ELF-1 (cell line): ENCODE results near the gene AXL.

Experiments
- DNase-seq: peaks from one replicate; pipeline ENCODE4 v3.0.0-alpha.2; 2016; ENCODE audit warnings: low read depth, low spot score

AXL gene

GRCh38 chr19:41235480-41235879 lies 16.5 kb downstream of the AXL start:
- no peak for DNase-seq

GRCh38 chr19:41238244-41238643 lies 19.2 kb downstream of the AXL start:
- no peak for DNase-seq

GRCh38 chr19:41239363-41239762 lies 20.3 kb downstream of the AXL start:
- no peak for DNase-seq

DNA sequence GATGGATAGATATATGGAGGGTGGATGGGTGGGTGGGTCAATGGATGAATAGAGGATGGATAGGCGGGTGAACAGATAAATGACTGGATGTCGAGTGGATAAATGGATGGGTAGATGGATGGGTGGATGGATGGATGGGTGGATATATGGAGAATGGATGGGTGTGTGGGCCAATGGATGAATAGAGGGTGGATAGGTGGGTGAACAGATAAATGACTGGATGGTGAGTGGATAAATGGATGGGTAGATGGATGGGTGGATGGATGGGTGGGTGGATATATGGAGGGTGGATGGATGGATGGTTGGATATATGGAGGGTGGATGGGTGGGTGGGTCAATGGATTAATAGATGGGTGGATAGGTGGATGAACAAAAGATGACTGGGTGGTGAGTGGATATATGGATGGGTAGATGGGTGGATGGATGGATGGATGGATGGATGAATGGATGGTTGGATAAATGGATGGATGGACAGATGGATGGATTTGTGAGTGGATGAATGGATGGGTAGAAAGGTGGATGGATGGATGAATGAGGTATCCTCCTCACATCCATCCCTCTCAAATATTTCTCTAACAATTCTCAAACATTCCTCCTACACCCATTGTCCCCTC lies 21.0 kb downstream of the AXL start:
- no peak for DNase-seq

DNA sequence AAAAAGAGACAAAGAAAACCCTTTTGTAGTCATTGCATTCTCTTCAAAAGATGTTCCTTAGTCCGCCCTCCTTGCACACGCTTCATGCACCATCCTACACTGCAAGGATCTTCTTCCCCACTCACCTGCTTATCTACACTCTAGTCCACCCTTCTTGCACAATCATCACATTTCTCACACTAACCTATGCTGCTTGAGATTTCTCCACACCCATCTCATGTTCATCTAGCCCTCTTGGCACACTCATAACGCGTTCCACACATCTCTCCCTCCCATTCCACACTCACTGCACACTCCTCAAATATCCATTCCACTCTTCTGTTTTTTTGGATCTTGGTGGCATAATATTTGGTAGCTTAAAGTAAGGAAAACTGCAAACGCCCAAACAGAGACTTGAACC lies 22.8 kb downstream of the AXL start:
- DNase-seq: no peak

GRCh38 chr19:41244117-41244516 lies 25.1 kb downstream of the AXL start:
- DNase-seq: no peak

DNA sequence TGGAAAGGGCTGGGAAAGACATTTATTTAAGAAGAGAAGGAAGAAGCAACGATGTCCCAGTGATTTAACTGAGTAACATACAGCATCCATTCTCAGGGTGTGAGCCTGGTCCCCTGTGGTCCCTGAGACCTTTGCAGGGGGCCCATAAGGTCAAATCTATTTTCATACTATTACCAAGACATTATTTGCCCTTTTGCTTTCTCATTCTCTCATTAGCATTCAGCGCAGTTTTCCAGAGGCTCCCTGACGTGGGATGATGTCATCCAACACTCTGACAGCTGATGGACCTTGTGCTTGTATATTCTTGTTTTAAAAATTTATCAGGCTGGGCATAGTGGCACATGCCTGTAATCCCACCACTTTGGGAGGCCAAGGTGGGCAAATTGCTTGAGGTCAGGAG lies 26.8 kb downstream of the AXL start:
- DNase-seq: no peak

DNA sequence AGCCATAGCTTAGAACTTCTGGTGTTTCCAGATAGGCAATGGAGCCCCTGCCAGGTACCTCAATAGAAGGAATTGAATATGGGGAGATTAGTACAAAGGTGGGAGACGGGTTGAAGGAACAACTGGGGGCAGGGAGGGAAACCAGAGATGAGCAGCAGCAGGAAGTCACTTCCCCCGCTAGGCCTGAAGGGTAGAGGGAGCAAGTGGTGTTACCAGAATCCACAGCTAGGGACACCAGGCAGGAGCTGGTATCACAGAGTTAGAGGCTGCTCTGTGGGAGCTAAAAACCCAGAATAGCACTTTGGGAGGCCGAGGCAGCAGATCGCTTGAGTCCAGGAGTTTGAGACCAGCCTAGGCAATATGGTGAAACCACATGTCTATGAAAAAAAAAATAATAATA lies 29.9 kb downstream of the AXL start:
- no peak for DNase-seq

DNA sequence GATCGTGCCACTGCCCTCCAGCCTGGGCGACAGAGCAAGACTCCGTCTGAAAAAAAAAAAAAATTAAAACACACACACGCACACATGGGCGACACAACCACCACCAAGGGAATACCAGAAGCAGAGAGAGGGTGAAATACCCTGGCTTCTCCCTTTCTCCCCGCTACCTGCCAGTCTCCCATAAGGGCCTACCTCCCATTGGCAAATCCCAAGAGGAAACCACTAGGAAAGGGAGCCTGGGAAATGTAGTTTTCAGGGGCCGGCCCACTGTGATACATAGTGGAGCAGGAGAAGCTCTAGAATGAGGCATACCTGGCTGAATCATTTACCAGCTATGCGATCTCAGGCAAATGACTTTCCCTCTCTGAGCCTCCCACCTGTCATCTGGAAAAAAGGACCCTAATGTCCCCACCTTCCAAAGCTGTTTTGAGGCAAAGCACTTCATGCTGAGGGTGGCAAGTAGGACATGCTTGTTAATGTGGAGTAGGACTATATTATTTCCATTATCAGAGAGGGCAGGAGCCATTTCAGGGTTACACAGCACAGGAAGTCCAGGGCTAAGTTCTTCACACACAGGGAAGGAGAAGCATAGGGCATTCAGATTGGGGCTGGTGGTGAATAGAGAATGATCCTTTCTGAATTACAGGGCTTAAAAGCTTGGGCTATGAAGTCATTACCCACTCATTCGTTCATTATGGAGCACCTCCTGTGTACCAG lies 30.8 kb downstream of the AXL start:
- peak; percentile 17 for DNase-seq

- DNase-seq: no peak
Observed at GRCh38 chr19:41253660-41254059, 34.6 kb downstream of the AXL start.

GRCh38 chr19:41255171-41255570 lies 36.1 kb downstream of the AXL start:
- no peak for DNase-seq

DNA sequence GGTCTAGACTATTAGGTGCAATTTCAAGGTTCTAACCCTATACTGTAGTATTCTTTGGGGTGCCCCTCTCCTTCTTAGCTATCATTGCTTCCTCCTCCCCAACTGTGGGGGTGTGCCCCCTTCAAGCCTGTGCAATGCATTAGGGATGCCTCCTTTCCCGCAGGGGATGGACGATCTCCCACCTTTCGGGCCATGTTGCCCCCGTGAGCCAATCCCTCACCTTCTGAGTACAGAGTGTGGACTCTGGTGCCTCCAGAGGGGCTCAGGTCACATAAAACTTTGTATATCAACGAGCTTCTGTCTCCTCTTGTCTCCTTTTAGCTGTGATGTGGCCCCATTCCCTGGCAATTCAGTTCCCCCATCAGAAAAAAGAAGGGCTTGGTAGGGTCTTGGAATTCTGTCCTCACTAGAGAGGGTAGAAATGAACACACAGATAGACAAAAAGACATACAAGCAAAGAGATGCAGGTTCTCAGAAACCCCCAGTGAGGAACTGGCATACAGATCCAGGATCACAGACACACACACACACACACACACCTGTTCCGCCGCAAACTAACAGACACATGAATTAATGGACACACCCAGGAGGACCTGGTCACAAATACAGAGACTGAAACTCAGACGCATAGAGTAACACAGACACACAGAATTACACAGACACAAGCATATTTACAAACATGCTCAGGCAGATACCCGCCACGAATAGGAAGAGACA lies 42.6 kb downstream of the AXL start:
- DNase-seq: no peak

DNA sequence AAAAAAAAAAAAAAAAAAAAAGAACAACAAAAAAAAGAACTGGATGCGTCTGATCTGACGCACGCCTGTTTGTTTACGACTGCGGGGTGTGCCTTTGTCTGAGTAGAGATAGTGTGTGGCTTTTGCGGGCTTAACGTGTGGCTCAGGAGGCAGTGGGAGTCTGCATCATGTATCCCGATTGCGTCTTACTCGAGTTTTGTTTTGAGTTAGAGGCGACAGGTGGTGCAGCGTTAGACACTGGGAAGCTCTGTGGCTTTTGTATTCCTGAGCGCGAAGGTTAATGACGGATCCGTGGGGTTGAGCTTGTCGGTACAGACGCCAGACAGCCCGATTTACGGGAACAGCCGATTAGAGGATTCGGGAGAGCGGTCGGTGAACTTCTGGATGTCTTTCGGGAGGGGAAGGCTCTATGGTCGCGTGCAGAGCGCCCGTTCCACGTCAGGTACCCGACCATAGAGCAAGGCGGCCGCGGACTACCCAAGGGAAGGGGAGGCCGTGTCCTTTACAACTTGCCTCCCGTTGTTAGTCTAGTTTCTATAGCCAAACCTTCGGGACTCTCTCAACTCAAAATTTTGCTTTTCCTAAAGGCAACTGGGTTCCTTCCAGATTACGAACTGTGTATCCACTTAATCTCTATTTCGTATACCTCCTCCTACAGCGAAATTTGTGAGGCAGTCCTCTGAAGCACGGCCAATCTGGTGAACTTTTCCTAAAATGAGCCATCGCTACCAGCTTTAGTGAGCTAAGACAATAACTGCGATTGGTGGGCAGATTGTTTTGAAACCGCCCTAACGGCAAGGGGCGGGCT lies 44.2 kb downstream of the AXL start:
- peak; percentile 77 for DNase-seq

DNA sequence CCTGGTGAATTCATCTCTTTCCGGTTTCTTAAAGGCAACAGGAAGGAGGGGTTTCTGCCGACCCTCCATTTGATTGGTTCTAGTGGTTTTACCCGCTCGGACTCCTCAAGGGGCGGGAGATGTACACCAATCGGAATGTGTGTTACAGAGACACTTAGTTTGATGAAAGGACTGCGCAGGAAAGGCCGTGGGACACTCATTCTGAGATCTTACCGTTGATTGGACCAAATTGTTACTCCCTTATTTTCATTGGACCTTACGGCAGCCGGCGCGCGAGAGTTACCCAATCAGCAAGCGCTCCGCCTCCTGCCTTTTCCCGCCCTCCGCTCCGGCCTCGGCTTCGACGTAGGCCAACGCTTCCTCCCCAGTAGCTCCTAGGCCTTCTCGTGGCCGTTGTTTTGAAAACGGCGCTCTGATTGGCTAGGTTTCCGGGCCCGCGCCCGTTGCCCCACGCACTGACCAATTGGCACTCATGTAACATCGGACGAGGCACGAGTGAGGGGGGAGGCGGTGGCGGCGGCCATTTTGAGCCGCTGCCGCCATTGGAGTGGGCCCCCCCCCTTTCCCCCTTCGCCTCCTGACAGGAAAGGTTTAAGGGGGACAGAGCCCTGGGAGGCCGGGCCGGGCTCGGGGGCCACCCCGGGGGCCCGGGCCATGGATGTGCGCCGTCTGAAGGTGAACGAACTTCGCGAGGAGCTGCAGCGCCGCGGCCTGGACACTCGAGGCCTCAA lies 45.0 kb downstream of the AXL start, which contains the start of gene HNRNPUL1:
HNRNPUL1 (plus strand) TSS at position 523 of the 731 bp plus-strand sequence; CDS start at position 655, 132 bp downstream.
- DNase-seq: peak; percentile 100

DNA sequence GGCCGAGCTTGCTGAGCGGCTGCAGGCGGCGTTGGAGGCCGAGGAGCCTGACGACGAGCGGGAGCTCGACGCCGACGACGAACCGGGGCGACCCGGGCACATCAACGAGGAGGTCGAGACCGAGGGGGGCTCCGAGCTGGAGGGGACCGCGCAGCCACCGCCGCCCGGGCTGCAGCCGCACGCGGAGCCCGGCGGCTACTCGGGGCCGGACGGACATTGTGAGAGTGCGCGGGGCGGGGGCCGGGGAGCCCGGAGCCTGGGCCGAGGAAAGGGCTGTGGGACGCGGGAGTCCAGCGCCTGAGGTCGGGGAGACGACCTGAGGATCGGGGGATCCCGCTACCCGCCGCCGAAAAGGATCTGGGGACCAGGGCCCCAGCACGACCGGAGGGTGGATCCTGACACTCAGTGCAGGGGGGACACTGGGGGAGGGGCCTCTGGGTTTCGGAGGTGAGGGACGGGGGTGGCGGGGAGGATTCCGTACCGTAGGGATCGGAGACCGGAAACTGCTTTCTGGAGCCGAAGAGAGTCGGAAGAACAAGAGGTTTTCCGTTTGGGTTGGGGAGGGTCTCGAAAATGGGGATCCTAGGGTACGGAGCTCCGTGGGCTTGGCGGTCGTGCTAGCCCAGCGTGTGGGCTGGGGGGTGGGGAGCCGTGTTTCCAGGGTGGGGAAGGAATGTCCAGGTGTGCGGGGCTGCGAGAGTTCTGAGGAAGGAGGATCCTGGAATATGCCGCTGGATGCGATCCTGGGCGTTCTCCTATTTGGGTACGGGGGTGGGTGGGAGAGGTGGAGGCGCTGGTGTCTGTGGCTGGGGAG lies 45.8 kb downstream of the AXL start:
- DNase-seq: peak; percentile 27

- peak; percentile 51 for DNase-seq
Observed at GRCh38 chr19:41265395-41266153, 46.6 kb downstream of the AXL start.

- no peak for DNase-seq
Observed at GRCh38 chr19:41269055-41269454, 50.0 kb downstream of the AXL start.

- no peak for DNase-seq
Observed at GRCh38 chr19:41269571-41269970, 50.5 kb downstream of the AXL start.

DNA sequence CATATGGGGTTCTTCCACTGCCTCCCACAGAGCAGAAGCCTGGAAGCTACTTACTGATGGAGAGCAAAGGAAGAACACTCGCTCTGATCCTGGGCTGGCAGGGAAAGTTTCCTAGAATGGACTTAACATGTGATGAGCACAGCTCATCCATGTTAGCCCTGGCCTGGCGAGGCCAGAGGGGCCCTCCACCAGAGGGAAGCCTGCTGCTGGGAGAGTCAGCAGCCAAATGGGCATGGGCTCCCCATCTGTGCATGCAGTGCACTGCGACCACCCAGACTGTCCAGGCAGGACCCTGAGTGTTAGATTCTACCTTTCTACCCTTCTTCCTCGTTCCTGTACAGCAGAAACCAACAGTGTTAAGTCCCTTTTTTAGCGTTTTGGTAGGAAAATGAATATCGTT lies 54.1 kb downstream of the AXL start:
- DNase-seq: no peak

DNA sequence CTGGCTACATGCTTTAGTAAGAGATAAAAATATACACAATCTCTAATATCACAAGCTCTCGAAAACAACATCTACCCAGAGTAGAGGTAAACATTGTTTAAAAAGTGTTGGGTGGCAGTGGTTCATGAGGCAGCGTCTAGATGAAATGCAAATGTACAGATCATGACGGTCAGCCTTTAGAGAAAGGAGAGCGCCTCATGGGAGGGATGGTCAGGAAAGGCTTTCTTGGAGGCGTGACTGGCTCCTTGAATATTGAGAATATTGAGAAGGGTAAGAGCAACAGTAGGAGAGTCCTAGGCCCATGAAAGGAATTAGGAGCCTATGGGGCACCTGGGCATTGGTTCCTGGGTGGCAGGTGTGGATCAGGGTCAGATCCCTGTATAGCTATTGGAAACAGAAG lies 55.8 kb downstream of the AXL start:
- no peak for DNase-seq
